ENCODE results near the gene CBFA2T3.

DNA sequence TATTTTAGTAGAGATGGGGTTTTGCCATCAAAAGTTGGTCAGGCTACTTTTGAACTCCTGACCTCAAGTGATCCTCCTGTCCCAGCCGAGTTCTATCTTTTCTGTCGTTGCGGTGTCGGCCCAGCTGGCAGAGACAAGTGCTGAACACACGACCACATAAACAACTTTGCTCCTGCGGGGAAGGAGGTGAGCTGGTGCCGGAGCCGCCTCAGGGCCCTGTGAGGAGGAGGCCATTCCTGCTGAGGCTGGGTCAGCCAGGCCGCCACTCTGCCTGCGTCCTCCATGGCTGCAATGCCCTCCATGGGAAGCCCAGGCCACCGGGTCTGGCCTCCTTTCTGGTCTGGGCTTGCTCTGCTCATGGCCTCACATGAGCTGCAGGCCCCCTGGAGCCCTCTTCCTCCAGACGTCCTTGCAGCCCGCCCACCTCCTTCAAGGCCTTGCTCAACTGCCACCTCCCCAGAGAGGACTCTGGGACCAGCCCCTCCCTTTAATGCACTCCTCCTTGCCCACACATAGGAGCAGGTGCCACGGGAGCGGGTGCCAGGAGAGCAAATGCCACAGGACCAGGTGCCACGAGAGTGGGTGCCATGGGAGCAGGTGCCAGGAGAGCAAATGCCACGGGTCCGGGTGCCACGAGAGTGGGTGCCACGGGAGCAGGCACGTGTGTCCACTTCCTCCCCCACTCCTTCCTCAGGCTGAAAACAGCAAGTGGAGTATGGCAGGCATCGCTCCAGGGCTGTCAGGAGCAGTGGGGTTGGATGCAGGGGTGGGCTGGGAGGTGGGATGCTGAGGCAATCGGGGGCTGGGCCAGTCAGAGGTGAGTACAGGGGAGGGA, 28.4 kb upstream of the CBFA2T3 start:
- TF ChIP-seq, protein P1, sequence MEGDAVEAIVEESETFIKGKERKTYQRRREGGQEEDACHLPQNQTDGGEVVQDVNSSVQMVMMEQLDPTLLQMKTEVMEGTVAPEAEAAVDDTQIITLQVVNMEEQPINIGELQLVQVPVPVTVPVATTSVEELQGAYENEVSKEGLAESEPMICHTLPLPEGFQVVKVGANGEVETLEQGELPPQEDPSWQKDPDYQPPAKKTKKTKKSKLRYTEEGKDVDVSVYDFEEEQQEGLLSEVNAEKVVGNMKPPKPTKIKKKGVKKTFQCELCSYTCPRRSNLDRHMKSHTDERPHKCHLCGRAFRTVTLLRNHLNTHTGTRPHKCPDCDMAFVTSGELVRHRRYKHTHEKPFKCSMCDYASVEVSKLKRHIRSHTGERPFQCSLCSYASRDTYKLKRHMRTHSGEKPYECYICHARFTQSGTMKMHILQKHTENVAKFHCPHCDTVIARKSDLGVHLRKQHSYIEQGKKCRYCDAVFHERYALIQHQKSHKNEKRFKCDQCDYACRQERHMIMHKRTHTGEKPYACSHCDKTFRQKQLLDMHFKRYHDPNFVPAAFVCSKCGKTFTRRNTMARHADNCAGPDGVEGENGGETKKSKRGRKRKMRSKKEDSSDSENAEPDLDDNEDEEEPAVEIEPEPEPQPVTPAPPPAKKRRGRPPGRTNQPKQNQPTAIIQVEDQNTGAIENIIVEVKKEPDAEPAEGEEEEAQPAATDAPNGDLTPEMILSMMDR (IDR thresholded peaks at IDR 0.05; ENCODE audit: insufficient read depth, low read depth, low read length) = no peak
- no peak for TF ChIP-seq EZH2 (IDR thresholded peaks at IDR 0.05; ENCODE audit: insufficient read depth, low read length)

All from astrocyte (in vitro differentiated cells and primary cell).